ENCODE data around the gene PLVAP. TPM values are rescaled to one million over a fixed set of nuclear protein-coding genes. Genes with fewer than 3 reads are reported as not detected.
A peak's percentile ranks its signal among the peaks of the same experiment; 100 is the strongest.

The PLVAP gene
- total and polyA plus RNA-seq, 2 donors (not counting 3 experiments of a cell fraction or from before 2014, with no cell fraction given), result 5.7 to 16.9 TPM

DNA sequence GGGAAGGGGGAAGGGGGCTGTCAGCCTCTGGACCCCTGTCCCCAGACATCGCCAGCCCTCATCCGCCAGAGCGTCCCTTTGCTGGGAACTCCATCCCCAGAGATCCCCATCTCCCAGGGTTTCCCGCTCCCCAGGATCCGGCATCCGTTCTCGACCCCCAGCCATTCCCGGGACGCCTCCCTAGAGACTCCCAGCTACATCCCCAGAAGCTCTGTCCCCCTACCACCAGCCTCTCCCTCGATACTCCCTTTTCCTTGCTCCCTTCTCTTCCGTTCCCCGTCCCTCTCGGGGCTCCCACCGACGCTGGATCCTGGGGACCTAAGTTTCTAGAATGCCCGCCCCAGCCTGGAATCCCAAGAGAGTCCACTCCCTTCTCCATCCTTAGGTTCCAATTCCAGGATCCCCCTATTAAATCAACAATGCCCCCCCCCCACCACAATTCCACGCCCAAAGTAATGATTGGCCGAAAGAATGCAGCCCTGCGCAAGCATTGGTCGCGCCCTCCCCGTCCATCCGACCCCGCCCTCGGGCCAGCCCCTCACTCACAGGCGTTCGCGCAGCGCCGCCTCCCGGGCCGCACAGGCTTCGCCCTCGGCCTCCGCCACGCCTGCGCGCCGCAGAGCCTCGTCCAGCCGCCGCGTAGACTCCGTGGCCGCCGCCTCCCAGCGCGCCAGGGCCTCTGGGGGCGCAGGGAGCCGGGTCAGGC is 13.7 kb upstream of the PLVAP start:
- POLR2A ChIA-PET, result interaction anchor here (1.4 kb wide), 1 partner anchor 29 kb away, joined by 3 read pairs; the partner anchor contains the start of gene MVB12A
- Histone ChIP-seq H3K9me3 (replicated peaks; ENCODE audit: control insufficient read depth, insufficient read depth, low read length) (no peaks in the 10 kb centered on the region), H3K4me2 (ENCODE audit: insufficient read depth, low read length) (peak overlapping the region; percentile 78), H3K27ac (ENCODE audit: insufficient read depth, low read depth, low read length) (no peak overlapping the region), H4K20me1 (replicated peaks; ENCODE audit: control insufficient read depth, extremely low read depth, insufficient read depth, low read length) (no peaks in the 10 kb centered on the region), H3K4me1 (ENCODE audit: control insufficient read depth, extremely low read depth, insufficient read depth, low read length) (peaks cover 17% of the 10 kb centered on the region), H3K27me3 (ENCODE audit: control insufficient read depth in 2 of 2, insufficient read depth in 2 of 2, low read length in 2 of 2) (peaks cover 6% of the 10 kb centered on the region in 2 experiments), H3K9ac (replicated peaks; ENCODE audit: extremely low read depth, insufficient read depth, low read length) (no peak overlapping the region), H3K4me3 (replicated peaks in 1 of 3; ENCODE audit: insufficient read depth in 1 of 3, low read depth in 1 of 3, low read length in 3 of 3) (peak overlapping the region; percentile 21 to 53 (median 41)), H3K9me1 (replicated peaks; ENCODE audit: control insufficient read depth, extremely low read depth, insufficient read depth, low read length) (no peaks in the 10 kb centered on the region), H3K79me2 (ENCODE audit: control insufficient read depth, insufficient read depth, low read length) (no peaks in the 10 kb centered on the region), H3K36me3 (ENCODE audit: control insufficient read depth in 2 of 2, extremely low read depth in 1 of 2, insufficient read depth in 2 of 2, low read length in 2 of 2) (no peaks in the 10 kb centered on the region), H2AFZ (ENCODE audit: low read depth, low read length) (peak overlapping the region; percentile 86)
- CTCF ChIA-PET, result interaction anchor here (0.7 to 8.6 kb wide), 18 partner anchors 10 to 162 kb away, joined by 3 to 180 read pairs (median 4); partner anchors contain the start of genes ABHD8, ANO8, BST2 and SLC27A1
- intact Hi-C loops (cut with micrococcal nuclease), result loop anchor here (1.0 kb wide), 2 partner anchors 45 to 99 kb away; no protein-coding TSS in a partner anchor
- dilution Hi-C loops (cut with MboI; ENCODE audit: extremely low pct_ligation_motif_present, low sequenced_read_pairs), result no loop called here
- no TSS peak for BruUV-seq (replicated peaks)
- TF ChIP-seq POLR2AphosphoS5 (IDR thresholded peaks at IDR 0.05; ENCODE audit: insufficient read depth, low read depth, low read length) (no peak), POLR2A (IDR thresholded peaks at IDR 0.05; ENCODE audit: low read depth, low read length) (peak; percentile 31), JUN (IDR thresholded peaks at IDR 0.05; ENCODE audit: borderline replicate concordance, insufficient read depth, insufficient read length, low read depth) (no peak), EZH2 (IDR thresholded peaks at IDR 0.05; ENCODE audit: borderline replicate concordance, low read depth, low read length, severe bottlenecking) (no peak)
- TF ChIP-seq, protein P1, sequence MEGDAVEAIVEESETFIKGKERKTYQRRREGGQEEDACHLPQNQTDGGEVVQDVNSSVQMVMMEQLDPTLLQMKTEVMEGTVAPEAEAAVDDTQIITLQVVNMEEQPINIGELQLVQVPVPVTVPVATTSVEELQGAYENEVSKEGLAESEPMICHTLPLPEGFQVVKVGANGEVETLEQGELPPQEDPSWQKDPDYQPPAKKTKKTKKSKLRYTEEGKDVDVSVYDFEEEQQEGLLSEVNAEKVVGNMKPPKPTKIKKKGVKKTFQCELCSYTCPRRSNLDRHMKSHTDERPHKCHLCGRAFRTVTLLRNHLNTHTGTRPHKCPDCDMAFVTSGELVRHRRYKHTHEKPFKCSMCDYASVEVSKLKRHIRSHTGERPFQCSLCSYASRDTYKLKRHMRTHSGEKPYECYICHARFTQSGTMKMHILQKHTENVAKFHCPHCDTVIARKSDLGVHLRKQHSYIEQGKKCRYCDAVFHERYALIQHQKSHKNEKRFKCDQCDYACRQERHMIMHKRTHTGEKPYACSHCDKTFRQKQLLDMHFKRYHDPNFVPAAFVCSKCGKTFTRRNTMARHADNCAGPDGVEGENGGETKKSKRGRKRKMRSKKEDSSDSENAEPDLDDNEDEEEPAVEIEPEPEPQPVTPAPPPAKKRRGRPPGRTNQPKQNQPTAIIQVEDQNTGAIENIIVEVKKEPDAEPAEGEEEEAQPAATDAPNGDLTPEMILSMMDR (IDR thresholded peaks at IDR 0.05; ENCODE audit: extremely low read depth in 1 of 2, insufficient read depth in 1 of 2, low read depth in 1 of 2, low read length in 2 of 2), result peak; percentile 78 to 79
- DNase-seq (ENCODE audit: low read depth, low spot score), result peak; percentile 95
- peak; percentile 92 for FAIRE-seq

Data from endothelial cell of umbilical vein (primary cell).